Left lung (tissue), 10 donors: Measurements from ENCODE around the gene POLG. TPM values are rescaled to one million over a fixed set of nuclear protein-coding genes. Genes with fewer than 3 reads are reported as not detected.

ENCODE experiments used
- ATAC-seq: fragments of 200-7000 bp; cut with Tn5 transposase; one replicate; pipeline ENCODE4 v1.9.1; 2020; ENCODE audit warnings: moderate library complexity
- DNase-seq, 4 donors: peaks; one replicate each; pipeline ENCODE4 v3.0.0-alpha.2; 2013 to 2020
- H3K27ac ChIP-seq, 2 donors: fragments of 200-600 bp; sonication (generic) in 1 of 2; one replicate each; pipeline versions ENCODE4 v1.5.0 to v1.8.0; 2020 to 2021
- H3K27me3 ChIP-seq, 2 donors: fragments of 200-600 bp; sonication (generic) in 1 of 2; one replicate each; pipeline versions ENCODE4 v1.5.0 to v1.8.0; 2020 to 2021
- H3K36me3 ChIP-seq, 2 donors: fragments of 200-600 bp; sonication (generic) in 1 of 2; one replicate each; pipeline versions ENCODE4 v1.5.0 to v1.8.0; 2020 to 2021
- H3K4me1 ChIP-seq, 2 donors: fragments of 200-600 bp; one replicate each; pipeline ENCODE4 v1.8.0; 2021
- H3K4me3 ChIP-seq, 2 donors: fragments of 200-600 bp; sonication (generic) in 1 of 2; one replicate each; pipeline versions ENCODE4 v1.5.0 to v1.8.0; 2020 to 2021; ENCODE audit warnings: mild to moderate bottlenecking in 1 of 2
- H3K9me3 ChIP-seq, 2 donors: fragments of 200-600 bp; sonication (generic) in 1 of 2; one replicate each; pipeline versions ENCODE4 v1.5.0 to v1.8.0; 2020 to 2021
- CTCF ChIP-seq, 2 donors: fragments of 200-600 bp; sonication (generic) in 1 of 2; IDR thresholded peaks; one replicate each; pipeline versions ENCODE4 v1.5.0 to v1.8.0; 2021; ENCODE audit warnings: antibody characterized with exemption in 2 of 2
- intact Hi-C, 2 donors: fragments of 100-400 bp; cut with DNase I; formaldehyde crosslinking; loops; one replicate each; pipeline versions ENCODE4 v1.11.2 to v1.14.2; 2022
- polyA plus RNA-seq, 6 donors: library from polyadenylated mRNA; unstranded; fragments of 120-200 nt; gene quantifications; one replicate each; pipeline ENCODE4 v1.2.1, GENCODE V29; 2013; ENCODE audit not compliant: insufficient read length in 6 of 6
- total RNA-seq, 2 donors: library from RNA; stranded (reverse); fragmentation: NEBNext Ultra II Directional; extraction: Animal tissue kit (Norgen Biotek cat#: 25700); gene quantifications; one replicate each; pipeline ENCODE4 v1.2.1, GENCODE V29; 2021
- donor health status: DM: no; HTN: yes; CAD: no.
- donor health status: DM: no; HTN: no; CAD: no.

The POLG gene
- total and polyA plus RNA-seq, 8 donors, result 52.4 to 71.5 (median 55.1) TPM

DNA sequence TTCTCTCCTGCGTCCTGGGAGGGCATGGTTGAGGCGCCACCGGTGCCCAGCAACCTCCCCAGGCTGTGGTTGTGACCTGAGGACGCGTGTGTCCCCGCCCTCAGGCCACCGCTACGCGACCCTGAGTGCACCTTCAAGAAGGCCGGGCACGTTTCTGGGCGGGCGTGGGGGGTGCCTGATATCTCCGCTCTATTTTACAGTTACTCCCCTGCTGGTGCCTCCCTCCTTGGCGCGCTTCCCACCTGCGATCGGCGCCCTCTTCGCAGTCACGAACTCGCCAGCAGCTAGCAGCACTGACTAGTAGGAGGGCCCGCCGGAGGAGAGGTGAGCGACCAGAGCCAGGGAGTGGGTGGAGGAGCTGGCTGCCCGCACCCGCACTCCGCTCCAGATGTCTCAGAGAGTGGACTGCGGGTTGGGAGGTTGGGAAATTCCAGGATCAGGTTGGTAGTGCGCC, 43.2 kb upstream of the POLG start:
- DNase-seq (peak in 1 of 4 donors; percentile 71), ATAC-seq (peak; percentile 22)
- Histone ChIP-seq H3K4me1 (peaks cover 8 to 14% of the 10 kb centered on the region in 2 donors), H3K4me3 (peak overlapping the region in 1 of 2 donors; percentile 26), H3K27ac (no peak overlapping the region), H3K36me3 (no peaks in the 10 kb centered on the region), H3K27me3 (peaks cover 84 to 97% of the 10 kb centered on the region in 2 donors), H3K9me3 (no peaks in the 10 kb centered on the region)
- no peak for TF ChIP-seq CTCF (IDR thresholded peaks at IDR 0.05)
- intact Hi-C loops, result no loop called here

GRCh38 chr15:89377024-89377841, 42.6 kb upstream of the POLG start:
- ATAC-seq, result no peak
- H3K27me3 ChIP-seq, result peaks cover 91 to 100% of the 10 kb centered on the region in 2 donors
- no peak overlapping the region for H3K4me3 ChIP-seq
- H3K9me3 ChIP-seq, result no peaks in the 10 kb centered on the region
- no peak for TF ChIP-seq CTCF (IDR thresholded peaks at IDR 0.05)
- no peaks in the 10 kb centered on the region for H3K36me3 ChIP-seq
- peaks cover 8 to 14% of the 10 kb centered on the region in 2 donors for H3K4me1 ChIP-seq
- intact Hi-C loops, result no loop called here
- peak in 1 of 4 donors; percentile 54 for DNase-seq
- H3K27ac ChIP-seq, result no peak overlapping the region

DNA sequence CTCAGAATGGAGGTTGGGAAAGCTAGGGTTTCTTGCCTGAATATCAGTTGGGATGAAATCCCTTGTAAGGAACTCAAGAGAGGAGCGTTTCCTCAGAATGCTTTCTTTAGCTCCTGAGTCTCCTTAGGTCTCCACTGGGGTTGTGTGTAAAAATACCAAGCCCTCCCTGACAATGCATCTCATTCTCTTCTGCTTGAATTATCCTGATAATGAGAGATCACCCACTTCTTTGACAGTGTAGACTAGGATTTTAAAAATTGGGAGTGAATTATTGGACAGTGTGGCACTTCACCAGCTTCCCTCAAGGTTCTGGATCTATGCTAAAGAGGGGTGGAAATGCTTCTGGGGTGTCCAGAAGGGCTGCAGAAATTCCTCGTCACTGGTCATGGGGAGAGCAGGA, 41.8 kb upstream of the POLG start:
- H3K4me1 ChIP-seq, result peaks cover 8 to 17% of the 10 kb centered on the region in 2 donors
- H3K9me3 ChIP-seq, result no peaks in the 10 kb centered on the region
- intact Hi-C loops, result no loop called here
- no peak overlapping the region for H3K4me3 ChIP-seq
- no peak for ATAC-seq
- no peak for DNase-seq
- peaks cover 96 to 100% of the 10 kb centered on the region in 2 donors for H3K27me3 ChIP-seq
- H3K27ac ChIP-seq, result no peak overlapping the region
- no peaks in the 10 kb centered on the region for H3K36me3 ChIP-seq
- no peak for TF ChIP-seq CTCF (IDR thresholded peaks at IDR 0.05)

- Histone ChIP-seq H3K36me3 (no peaks in the 10 kb centered on the region), H3K9me3 (no peaks in the 10 kb centered on the region), H3K4me3 (no peak overlapping the region), H3K27me3 (peaks cover 96 to 100% of the 10 kb centered on the region in 2 donors), H3K4me1 (peaks cover 8 to 28% of the 10 kb centered on the region in 2 donors), H3K27ac (no peak overlapping the region)
- intact Hi-C loops, result no loop called here
- ATAC-seq (no peak), DNase-seq (no peak)
- TF ChIP-seq CTCF (IDR thresholded peaks at IDR 0.05), result no peak
These were observed 40.7 kb upstream of the POLG start for GRCh38 chr15:89375093-89376005.
